ENCODE data around the gene MAP1A.

MAP1A gene

DNA sequence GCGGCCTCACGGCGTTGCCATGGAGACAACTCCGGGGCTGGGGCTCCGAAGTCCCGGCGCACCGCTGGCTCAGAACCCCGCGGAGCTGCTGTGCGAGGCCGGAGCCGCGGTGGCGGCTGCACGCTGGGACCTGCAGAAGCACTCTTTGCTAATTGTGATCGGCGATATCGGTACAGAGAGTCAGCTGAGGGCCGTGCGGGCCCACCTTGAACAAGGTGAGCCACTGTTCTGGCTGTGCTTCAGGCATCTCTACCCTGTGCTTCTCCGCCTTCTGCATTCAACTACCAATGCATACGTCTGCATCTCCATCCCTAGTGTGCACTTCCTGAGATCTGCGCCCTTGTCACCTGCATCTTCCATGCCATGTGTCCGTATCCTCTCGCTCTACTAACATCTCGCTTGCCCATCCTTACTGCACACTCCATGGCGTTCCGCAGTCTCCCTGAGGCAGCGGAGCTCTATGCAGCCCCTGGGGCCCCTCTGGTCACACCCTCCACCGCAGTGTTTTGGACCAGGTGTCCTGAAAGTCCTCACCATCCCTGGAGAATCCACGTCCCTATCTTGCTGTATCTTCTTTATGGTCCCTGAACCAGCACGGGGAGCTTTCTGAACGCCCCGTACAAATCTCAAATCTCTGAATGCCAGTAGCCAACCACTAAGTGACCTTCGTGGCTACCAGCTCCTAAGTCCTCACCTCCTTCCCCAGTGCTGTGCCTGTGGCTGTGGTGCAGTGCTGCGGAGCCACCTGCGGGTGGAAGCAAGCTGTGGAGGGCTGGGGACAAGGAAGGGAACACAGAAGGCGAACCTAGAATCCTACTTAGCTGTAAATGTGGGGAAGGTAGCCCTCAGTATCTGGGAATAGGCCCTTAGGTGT, 6.2 kb upstream of the MAP1A start:
- no peak for DNase-seq

DNA sequence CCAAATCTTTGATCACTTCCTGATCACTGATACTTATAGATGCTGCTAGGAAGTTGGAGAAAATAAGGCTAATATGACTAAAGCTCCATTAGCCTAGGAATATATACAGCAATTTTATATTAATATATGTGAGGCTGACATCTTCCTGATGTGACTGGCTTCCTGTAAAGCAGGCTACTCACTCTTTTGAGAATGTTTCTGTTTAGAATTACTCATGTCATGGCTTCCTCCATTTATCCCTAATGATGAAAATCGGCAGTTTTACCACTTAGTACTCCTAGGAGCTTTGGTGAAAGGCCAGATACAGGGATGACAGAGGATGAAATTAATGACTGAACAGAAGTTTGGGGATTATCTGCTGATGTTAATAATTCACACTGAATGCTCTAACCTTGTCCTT, 3.9 kb upstream of the MAP1A start:
- no peak for DNase-seq

DNA sequence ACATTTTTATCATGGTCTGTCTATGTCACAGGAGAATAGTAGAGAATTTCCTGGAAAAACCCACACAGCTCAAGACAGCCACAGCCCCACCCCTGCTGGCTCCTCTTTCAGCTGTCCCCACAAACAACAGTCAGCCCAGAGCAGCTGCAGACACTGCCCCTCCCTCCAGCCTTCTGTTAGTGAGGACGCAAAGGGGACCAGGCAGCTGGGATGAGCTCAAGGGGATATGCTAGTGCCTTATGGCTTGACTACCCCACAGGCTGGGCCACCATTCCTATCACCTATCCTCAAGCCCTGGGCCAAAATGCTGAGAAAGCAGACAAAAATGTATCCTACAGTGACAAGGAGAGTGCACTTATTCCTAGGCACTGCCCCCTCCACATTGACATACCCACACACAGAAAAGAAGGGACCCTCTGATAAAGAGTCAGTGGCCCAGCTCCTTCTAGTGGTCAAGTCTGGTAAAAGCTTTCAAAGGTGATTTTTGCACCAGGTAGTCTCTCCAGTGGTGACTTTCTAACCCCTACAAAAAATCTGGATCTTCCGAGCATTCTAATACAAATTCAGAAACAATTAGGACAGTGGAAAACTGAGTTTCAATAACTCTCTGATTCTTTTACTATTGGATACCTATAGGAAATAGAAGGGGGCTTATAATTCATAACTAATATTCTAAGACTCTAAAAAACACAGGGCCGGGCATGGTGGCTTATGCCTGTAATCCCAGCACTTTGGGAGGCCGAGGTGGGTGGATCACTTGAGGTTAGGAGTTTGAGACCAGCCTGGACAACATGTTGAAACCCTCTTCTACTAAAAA, 3.0 kb upstream of the MAP1A start:
- peak; percentile 23 for DNase-seq

DNA sequence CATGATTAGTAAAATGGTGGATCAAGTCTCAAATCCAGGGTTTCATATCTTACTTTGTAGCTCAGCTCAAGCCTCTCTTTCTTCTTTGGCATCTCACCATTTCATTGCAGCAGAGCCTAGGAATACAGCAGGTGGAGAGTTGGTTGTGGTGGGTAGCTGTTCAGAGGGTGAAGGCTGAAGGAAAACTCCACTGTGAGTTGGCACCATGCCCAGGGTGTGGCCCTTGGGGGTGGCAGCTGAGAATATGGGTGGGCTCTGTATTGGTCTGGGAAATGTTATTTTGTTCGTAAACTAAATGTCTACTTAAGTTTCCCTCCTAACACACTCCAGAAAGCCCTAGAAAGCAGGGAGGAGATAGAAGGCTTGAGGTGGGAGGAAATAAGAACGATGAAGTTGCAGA, 1.7 kb upstream of the MAP1A start:
- no peak for DNase-seq

DNA sequence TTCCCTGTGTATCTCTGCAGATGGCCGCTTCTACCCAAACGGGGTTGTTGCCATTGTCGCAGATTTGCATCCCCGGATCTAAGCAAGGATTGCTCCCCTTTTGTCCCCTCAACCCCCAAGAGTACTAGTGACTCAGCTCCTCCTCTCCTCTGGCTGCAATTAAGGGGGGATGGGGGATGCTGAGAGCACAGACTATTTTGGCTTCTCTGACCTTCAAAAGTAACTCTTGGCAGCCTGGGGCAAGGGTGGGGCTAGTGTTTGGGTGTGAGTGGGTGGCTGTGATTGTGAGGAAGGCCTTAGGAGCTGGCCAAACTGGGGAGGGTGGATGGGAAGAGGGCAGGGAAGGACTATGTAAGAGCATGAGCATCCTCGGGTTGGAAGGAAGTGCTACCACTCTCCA, 1.2 kb upstream of the MAP1A start:
- DNase-seq, result no peak

DNA sequence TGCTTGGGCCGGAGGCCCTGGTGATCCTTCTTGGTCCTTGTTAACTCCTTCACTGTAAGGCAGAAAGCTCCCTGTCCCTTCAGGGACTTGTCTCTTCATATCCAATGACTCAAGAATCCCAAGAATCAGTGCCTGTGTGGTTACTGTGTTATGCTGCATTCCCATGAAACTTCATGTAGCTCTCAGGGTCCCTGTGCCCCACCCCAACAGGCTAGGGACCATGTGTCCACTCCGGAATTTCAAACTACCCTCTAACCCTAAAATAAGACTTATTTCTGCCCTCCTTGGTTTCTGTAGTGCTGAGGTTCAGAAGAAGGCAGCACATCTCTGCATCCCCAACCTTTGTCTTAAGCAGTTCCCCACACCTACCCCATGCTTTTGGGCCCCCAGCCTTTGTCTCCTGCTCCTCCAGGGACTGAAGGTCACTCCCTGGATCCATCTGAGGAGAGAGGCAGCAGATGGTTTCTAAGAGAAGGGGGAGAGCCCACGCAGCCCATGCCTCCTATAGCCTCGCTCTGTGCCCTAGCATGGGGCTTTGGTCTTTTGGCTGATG, 531 bp upstream of the MAP1A start:
- DNase-seq, result no peak

DNA sequence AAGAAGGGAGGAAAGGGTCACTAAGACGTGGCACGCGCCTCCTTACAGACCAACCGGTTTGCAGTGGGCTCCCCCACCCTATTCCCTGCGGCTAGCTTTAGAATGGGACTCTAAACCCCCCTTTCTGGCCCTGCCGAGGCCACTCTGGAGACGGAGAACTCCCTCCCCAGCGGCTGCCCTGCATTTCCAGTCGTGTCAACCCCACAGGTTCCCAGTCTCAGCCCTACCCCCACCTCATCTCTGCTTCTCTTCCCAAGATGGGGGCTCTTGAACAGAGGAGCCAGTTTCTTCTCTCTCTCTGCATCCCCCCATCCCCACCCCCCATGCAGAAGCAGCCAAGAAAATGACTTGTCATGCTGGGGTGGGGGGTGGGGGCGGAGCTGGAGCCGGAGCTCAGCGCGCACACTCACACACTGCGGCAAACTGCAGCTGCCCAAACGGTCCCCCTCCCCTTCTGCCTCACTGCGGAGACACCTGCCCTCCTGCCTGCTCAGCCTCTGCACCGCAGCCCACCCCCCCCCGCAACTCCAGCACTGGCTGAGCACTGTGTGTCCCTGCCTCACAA, 871 bp downstream of the MAP1A start:
- DNase-seq, result no peak

DNA sequence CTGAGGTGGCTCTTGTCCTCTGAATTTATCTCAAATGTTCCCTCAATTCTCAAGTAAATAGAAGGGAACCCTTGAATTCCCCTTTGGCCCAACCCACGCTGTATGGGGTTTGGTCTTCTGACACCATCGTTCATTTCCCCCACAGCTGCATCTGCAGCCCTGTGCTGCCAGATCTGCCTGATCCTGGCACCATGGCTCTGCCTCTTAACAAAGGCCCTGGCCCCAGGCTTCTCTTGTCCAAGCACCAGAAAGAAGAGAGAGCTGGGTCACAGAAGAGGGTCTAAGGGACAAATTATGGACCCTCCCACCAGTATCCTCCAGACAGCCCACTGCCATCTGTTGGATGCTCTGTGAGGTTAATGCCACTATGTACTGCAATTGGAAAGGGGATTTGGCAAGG, 1.8 kb downstream of the MAP1A start:
- DNase-seq, result no peak

DNA sequence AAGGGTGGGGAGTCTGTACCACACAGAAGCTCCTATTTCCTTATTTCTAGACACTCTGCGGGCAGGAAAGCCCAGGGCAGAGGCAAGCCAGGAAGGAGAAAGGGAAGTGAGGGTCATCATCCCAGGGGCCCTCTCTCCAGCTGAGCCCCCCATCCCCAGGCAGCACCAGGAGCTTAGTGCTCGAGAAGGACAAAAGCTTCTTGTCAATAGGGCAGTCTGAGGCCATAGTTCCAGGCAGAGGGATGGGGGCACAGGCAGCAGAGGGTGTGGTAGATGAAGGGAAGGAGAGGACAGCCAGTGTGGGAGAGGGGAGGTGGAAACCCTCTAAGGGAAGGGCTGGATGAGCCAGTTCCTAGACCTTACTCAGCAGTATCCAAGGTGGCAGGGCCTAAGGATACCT, 2.7 kb downstream of the MAP1A start:
- DNase-seq, result no peak

DNA sequence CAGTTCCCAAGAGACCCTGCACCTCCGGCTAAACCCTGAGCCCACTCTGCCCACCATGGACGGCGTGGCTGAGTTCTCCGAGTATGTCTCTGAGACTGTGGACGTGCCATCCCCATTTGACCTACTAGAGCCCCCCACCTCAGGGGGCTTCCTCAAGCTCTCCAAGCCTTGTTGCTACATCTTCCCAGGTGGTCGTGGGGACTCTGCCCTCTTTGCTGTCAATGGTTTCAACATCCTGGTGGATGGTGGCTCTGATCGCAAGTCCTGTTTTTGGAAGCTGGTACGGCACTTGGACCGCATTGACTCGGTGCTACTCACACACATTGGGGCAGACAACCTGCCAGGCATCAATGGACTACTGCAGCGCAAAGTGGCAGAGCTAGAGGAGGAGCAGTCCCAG, 4.0 kb downstream of the MAP1A start:
- DNase-seq, result no peak

DNA sequence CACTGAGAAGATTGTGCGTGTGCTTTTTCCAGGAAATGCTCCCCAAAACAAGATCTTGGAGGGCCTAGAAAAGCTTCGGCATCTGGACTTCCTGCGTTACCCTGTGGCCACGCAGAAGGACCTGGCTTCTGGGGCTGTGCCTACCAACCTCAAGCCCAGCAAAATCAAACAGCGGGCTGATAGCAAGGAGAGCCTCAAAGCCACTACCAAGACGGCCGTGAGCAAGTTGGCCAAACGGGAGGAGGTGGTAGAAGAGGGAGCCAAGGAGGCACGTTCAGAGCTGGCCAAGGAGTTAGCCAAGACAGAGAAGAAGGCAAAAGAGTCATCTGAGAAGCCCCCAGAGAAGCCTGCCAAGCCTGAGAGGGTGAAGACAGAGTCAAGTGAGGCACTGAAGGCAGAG, 4.8 kb downstream of the MAP1A start:
- no peak for DNase-seq

DNA sequence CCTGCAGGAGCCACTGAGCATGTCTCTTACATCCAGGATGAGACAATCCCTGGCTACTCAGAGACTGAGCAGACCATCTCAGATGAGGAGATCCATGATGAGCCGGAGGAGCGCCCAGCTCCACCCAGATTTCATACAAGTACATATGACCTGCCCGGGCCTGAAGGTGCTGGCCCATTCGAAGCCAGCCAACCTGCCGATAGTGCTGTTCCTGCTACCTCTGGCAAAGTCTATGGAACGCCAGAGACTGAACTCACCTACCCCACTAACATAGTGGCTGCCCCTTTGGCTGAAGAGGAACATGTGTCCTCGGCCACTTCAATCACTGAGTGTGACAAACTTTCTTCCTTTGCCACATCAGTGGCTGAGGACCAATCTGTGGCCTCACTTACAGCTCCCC, 6.2 kb downstream of the MAP1A start:
- DNase-seq, result no peak

DNA sequence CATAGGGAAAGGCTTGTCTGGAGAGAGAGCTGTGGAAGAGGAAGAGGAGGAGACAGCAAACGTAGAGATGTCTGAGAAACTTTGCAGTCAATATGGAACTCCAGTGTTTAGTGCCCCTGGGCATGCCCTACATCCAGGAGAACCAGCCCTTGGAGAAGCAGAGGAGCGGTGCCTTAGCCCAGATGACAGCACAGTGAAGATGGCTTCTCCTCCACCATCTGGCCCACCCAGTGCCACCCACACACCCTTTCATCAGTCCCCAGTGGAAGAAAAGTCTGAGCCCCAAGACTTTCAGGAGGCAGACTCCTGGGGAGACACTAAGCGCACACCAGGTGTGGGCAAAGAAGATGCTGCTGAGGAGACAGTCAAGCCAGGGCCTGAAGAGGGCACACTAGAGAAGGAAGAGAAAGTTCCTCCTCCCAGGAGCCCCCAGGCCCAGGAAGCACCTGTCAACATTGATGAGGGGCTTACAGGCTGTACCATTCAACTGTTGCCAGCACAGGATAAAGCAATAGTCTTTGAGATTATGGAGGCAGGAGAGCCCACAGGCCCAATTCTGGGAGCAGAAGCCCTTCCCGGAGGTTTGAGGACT, 6.9 kb downstream of the MAP1A start:
- DNase-seq, result no peak

DNA sequence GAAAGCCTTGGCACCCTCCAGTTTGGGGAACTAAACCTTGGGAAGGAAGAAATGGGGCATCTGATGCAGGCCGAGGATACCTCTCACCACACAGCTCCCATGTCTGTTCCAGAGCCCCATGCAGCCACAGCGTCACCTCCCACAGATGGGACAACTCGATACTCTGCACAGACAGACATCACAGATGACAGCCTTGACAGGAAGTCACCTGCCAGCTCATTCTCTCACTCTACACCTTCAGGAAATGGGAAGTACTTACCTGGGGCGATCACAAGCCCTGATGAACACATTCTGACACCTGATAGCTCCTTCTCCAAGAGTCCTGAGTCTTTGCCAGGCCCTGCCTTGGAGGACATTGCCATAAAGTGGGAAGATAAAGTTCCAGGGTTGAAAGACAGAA, 7.7 kb downstream of the MAP1A start:
- DNase-seq, result no peak

DNA sequence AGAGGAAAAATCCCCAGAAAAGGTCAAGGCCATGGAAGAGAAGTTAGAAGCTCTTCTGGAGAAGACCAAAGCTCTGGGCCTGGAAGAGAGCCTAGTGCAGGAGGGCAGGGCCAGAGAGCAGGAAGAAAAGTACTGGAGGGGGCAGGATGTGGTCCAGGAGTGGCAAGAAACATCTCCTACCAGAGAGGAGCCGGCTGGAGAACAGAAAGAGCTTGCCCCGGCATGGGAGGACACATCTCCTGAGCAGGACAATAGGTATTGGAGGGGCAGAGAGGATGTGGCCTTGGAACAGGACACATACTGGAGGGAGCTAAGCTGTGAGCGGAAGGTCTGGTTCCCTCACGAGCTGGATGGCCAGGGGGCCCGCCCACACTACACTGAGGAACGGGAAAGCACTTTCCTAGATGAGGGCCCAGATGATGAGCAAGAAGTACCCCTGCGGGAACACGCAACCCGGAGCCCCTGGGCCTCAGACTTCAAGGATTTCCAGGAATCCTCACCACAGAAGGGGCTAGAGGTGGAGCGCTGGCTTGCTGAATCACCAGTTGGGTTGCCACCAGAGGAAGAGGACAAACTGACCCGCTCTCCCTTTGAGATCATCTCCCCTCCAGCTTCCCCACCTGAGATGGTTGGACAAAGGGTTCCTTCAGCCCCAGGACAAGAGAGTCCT, 9.0 kb downstream of the MAP1A start:
- no peak for DNase-seq

DNA sequence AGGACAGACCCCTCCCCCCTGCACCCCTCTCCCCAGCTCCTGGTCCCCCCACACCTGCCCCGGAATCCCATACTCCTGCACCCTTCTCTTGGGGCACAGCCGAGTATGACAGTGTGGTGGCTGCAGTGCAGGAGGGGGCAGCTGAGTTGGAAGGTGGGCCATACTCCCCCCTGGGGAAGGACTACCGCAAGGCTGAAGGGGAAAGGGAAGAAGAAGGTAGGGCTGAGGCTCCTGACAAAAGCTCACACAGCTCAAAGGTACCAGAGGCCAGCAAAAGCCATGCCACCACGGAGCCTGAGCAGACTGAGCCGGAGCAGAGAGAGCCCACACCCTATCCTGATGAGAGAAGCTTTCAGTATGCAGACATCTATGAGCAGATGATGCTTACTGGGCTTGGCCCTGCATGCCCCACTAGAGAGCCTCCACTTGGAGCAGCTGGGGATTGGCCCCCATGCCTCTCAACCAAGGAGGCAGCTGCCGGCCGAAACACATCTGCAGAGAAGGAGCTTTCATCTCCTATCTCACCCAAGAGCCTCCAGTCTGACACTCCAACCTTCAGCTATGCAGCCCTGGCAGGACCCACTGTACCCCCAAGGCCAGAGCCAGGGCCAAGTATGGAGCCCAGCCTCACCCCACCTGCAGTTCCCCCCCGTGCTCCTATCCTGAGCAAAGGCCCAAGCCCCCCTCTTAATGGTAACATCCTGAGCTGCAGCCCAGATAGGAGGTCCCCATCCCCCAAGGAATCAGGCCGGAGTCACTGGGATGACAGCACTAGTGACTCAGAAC, 9.8 kb downstream of the MAP1A start:
- DNase-seq, result no peak

DNA sequence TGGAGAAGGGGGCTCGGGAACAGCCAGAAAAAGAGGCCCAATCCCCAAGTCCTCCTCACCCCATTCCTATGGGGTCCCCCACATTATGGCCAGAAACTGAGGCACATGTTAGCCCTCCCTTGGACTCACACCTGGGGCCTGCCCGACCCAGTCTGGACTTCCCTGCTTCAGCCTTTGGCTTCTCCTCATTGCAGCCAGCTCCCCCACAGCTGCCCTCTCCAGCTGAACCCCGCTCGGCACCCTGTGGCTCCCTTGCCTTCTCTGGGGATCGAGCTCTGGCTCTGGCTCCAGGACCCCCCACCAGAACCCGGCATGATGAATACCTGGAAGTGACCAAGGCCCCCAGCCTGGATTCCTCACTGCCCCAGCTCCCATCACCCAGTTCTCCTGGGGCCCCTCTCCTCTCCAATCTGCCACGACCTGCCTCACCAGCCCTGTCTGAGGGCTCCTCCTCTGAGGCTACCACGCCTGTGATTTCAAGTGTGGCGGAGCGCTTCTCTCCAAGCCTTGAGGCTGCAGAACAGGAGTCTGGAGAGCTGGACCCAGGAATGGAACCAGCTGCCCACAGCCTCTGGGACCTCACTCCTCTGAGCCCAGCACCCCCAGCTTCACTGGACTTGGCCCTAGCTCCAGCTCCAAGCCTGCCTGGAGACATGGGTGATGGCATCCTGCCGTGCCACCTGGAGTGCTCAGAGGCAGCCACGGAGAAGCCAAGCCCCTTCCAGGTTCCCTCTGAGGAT, 10.6 kb downstream of the MAP1A start:
- DNase-seq, result no peak

DNA sequence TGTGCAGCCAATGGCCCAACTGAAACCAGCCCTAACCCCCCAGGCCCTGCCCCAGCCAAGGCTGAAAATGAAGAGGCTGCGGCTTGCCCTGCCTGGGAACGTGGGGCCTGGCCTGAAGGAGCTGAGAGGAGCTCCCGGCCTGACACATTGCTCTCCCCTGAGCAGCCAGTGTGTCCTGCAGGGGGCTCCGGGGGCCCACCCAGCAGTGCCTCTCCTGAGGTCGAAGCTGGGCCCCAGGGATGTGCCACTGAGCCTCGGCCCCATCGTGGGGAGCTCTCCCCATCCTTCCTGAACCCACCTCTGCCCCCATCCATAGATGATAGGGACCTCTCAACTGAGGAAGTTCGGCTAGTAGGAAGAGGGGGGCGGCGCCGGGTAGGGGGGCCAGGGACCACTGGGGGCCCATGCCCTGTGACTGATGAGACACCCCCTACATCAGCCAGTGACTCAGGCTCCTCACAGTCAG, 11.2 kb downstream of the MAP1A start:
- DNase-seq, result no peak

DNA sequence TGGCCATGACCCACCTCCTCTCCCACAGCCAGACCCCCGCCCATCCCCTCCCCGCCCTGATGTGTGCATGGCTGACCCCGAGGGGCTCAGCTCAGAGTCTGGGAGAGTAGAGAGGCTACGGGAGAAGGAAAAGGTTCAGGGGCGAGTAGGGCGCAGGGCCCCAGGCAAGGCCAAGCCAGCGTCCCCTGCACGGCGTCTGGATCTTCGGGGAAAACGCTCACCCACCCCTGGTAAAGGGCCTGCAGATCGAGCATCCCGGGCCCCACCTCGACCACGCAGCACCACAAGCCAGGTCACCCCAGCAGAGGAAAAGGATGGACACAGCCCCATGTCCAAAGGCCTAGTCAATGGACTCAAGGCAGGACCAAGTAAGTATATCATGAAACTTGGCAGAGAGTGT, 11.7 kb downstream of the MAP1A start:
- DNase-seq, result no peak

DNA sequence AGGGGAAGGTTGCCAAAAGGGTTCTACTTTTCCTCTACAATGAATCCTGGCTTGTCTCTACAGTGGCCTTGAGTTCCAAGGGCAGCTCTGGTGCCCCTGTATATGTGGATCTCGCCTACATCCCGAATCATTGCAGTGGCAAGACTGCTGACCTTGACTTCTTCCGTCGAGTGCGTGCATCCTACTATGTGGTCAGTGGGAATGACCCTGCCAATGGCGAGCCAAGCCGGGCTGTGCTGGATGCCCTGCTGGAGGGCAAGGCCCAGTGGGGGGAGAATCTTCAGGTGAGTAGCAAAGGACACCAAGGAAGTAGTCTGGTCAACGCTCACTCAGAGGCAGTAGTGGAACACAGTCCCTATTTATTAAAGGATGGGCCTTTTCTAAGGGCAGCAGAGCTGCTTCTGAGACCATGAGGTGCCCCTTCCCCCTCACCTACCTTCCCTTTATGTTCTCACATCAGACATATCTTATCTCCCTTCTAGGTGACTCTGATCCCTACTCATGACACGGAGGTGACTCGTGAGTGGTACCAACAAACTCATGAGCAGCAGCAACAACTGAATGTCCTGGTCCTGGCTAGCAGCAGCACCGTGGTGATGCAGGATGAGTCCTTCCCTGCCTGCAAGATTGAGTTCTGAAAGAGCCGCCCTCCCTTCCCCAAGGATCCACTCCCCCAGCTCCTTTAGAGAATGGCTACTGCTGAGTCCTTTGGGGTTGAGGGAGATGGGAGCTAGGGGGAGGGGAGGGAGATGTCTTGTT, 12.4 kb downstream of the MAP1A start:
- no peak for DNase-seq
